ENCODE measurements around the gene UBAC1. TPM values are rescaled to one million over a fixed set of nuclear protein-coding genes. Genes with fewer than 3 reads are reported as not detected.

The UBAC1 gene
- total and polyA plus RNA-seq, 4 donors: 16.2 to 115 (median 16.4) TPM

GRCh38 chr9:136010615-136011361 is 49.6 kb upstream of the UBAC1 start:
- TF ChIP-seq EGR1 (IDR thresholded peaks at IDR 0.05; ENCODE audit: low read depth in 2 of 2): no peak
- TF ChIP-seq NR2F2 (IDR thresholded peaks at IDR 0.05): peak; percentile 58
- TF ChIP-seq, protein P1, sequence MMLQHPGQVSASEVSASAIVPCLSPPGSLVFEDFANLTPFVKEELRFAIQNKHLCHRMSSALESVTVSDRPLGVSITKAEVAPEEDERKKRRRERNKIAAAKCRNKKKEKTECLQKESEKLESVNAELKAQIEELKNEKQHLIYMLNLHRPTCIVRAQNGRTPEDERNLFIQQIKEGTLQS (IDR thresholded peaks at IDR 0.05): no peak
- H3K4me3 ChIP-seq (ENCODE audit: low read depth in 1 of 3, low read length in 3 of 3): no peak overlapping the region
- no peaks in the 10 kb centered on the region for H3K27me3 ChIP-seq (ENCODE audit: control insufficient read depth in 4 of 4, insufficient read depth in 4 of 4, low read length in 3 of 4)
- 86% methylated on average over 28 of the region's 28 CpGs for WGBS
- H3K27ac ChIP-seq (ENCODE audit: low read depth in 1 of 2, low read length in 2 of 2): peak overlapping the region; percentile 45 to 81
- peaks cover 17 to 44% (median 29%) of the 10 kb centered on the region in 4 donors for H3K4me1 ChIP-seq (ENCODE audit: control insufficient read depth in 4 of 4, insufficient read depth in 4 of 4, low read length in 3 of 4)
- H3K36me3 ChIP-seq (ENCODE audit: control insufficient read depth in 4 of 4, insufficient read depth in 3 of 4, low read depth in 1 of 4, low read length in 3 of 4): peaks cover 0 to 7% (median 0%) of the 10 kb centered on the region in 4 donors
- H3K9me3 ChIP-seq (ENCODE audit: control insufficient read depth in 4 of 4, low read length in 3 of 4): no peaks in the 10 kb centered on the region
- no peak overlapping the region for H3K9ac ChIP-seq (ENCODE audit: low read depth in 1 of 2, low read length in 2 of 2)
- no peak for DNase-seq (ENCODE audit: low spot score)

- DNase-seq (ENCODE audit: low spot score): no peak
- no peaks in the 10 kb centered on the region for H3K27me3 ChIP-seq (ENCODE audit: control insufficient read depth in 4 of 4, insufficient read depth in 4 of 4, low read length in 3 of 4)
- H3K4me1 ChIP-seq (ENCODE audit: control insufficient read depth in 4 of 4, insufficient read depth in 4 of 4, low read length in 3 of 4): peaks cover 17 to 44% (median 29%) of the 10 kb centered on the region in 4 donors
- no peak overlapping the region for H3K9ac ChIP-seq (ENCODE audit: low read depth in 1 of 2, low read length in 2 of 2)
- peaks cover 0 to 6% (median 0%) of the 10 kb centered on the region in 4 donors for H3K36me3 ChIP-seq (ENCODE audit: control insufficient read depth in 4 of 4, insufficient read depth in 3 of 4, low read depth in 1 of 4, low read length in 3 of 4)
- no peaks in the 10 kb centered on the region for H3K9me3 ChIP-seq (ENCODE audit: control insufficient read depth in 4 of 4, low read length in 3 of 4)
- no peak overlapping the region for H3K4me3 ChIP-seq (ENCODE audit: low read depth in 1 of 3, low read length in 3 of 3)
- H3K27ac ChIP-seq (ENCODE audit: low read depth in 1 of 2, low read length in 2 of 2): peak overlapping the region; percentile 45 to 81
- WGBS: 95% methylated on average over 17 of the region's 17 CpGs
- TF ChIP-seq, protein P2, sequence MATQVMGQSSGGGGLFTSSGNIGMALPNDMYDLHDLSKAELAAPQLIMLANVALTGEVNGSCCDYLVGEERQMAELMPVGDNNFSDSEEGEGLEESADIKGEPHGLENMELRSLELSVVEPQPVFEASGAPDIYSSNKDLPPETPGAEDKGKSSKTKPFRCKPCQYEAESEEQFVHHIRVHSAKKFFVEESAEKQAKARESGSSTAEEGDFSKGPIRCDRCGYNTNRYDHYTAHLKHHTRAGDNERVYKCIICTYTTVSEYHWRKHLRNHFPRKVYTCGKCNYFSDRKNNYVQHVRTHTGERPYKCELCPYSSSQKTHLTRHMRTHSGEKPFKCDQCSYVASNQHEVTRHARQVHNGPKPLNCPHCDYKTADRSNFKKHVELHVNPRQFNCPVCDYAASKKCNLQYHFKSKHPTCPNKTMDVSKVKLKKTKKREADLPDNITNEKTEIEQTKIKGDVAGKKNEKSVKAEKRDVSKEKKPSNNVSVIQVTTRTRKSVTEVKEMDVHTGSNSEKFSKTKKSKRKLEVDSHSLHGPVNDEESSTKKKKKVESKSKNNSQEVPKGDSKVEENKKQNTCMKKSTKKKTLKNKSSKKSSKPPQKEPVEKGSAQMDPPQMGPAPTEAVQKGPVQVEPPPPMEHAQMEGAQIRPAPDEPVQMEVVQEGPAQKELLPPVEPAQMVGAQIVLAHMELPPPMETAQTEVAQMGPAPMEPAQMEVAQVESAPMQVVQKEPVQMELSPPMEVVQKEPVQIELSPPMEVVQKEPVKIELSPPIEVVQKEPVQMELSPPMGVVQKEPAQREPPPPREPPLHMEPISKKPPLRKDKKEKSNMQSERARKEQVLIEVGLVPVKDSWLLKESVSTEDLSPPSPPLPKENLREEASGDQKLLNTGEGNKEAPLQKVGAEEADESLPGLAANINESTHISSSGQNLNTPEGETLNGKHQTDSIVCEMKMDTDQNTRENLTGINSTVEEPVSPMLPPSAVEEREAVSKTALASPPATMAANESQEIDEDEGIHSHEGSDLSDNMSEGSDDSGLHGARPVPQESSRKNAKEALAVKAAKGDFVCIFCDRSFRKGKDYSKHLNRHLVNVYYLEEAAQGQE (IDR thresholded peaks at IDR 0.05): no peak
- TF ChIP-seq SP1 (IDR thresholded peaks at IDR 0.05) (no peak), JUND (IDR thresholded peaks at IDR 0.05) (no peak), ZBTB33 (IDR thresholded peaks at IDR 0.05) (no peak), FOXA1 (IDR thresholded peaks at IDR 0.05) (no peak), RXRA (IDR thresholded peaks at IDR 0.05) (no peak), RAD21 (IDR thresholded peaks at IDR 0.05) (no peak), TAF1 (conservative IDR thresholded peaks at IDR 0.05) (no peak)
- TF ChIP-seq, protein P1 (IDR thresholded peaks at IDR 0.05): no peak
- TF ChIP-seq, protein P3, sequence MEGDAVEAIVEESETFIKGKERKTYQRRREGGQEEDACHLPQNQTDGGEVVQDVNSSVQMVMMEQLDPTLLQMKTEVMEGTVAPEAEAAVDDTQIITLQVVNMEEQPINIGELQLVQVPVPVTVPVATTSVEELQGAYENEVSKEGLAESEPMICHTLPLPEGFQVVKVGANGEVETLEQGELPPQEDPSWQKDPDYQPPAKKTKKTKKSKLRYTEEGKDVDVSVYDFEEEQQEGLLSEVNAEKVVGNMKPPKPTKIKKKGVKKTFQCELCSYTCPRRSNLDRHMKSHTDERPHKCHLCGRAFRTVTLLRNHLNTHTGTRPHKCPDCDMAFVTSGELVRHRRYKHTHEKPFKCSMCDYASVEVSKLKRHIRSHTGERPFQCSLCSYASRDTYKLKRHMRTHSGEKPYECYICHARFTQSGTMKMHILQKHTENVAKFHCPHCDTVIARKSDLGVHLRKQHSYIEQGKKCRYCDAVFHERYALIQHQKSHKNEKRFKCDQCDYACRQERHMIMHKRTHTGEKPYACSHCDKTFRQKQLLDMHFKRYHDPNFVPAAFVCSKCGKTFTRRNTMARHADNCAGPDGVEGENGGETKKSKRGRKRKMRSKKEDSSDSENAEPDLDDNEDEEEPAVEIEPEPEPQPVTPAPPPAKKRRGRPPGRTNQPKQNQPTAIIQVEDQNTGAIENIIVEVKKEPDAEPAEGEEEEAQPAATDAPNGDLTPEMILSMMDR (IDR thresholded peaks at IDR 0.05; ENCODE audit: low read depth, low read length, missing input control): no peak
Observed at GRCh38 chr9:136010176-136010575, 49.0 kb upstream of the UBAC1 start.

Data from liver (tissue), 9 donors.